Sigmoid colon (tissue), 7 donors: ENCODE results near the gene PHLPP1. TPM values are rescaled to one million over a fixed set of nuclear protein-coding genes. Genes with fewer than 3 reads are reported as not detected.

Source experiments
- DNase-seq: peaks from one replicate; pipeline ENCODE4 v3.0.0-alpha.2; 2019
- H3K27ac ChIP-seq, 4 donors: fragments of 200-600 bp; sonication (generic); one replicate each; pipeline ENCODE4 v1.5.1; 2016 to 2019; ENCODE audit warnings: mild to moderate bottlenecking in 1 of 4
- H3K27me3 ChIP-seq, 3 donors: fragments of 200-600 bp; sonication (generic); one replicate each; pipeline ENCODE4 v1.5.1; 2019; ENCODE audit warnings: mild to moderate bottlenecking in 1 of 3
- H3K36me3 ChIP-seq, 4 donors: fragments of 200-600 bp; sonication (generic); one replicate each; pipeline ENCODE4 v1.5.1; 2016 to 2019
- H3K4me1 ChIP-seq, 4 donors: fragments of 200-600 bp; sonication (generic); one replicate each; pipeline ENCODE4 v1.5.1; 2017 to 2019
- H3K4me3 ChIP-seq, 4 donors: fragments of 200-600 bp; sonication (generic); one replicate each; pipeline ENCODE4 v1.5.1; 2017 to 2019; ENCODE audit warnings: mild to moderate bottlenecking in 2 of 4, moderate library complexity in 1 of 4
- H3K9me3 ChIP-seq, 4 donors: fragments of 200-600 bp in 3 of 4; sonication (generic) in 3 of 4; one replicate each; pipeline versions ENCODE4 v1.5.1 to v1.6.1; 2013 to 2019
- CTCF ChIP-seq, 4 experiments: fragments of 450-650 bp in 3 of 4; fragments of 200-600 bp in 1 of 4; IDR thresholded peaks; one replicate each; pipeline ENCODE4 v1.5.1; 2016 to 2019; ENCODE audit warnings: antibody characterized with exemption in 4 of 4, mild to moderate bottlenecking in 3 of 4, moderate library complexity in 2 of 4
- EP300 ChIP-seq, 4 donors: sonication (generic); formaldehyde crosslinking; IDR thresholded peaks; one replicate each; pipeline ENCODE4 v1.6.1; 2017; ENCODE audit warnings: antibody characterized with exemption in 4 of 4
- POLR2A ChIP-seq, 2 donors: fragments of 450-650 bp; IDR thresholded peaks; one replicate each; pipeline ENCODE4 v1.6.1; 2016; ENCODE audit warnings: antibody characterized with exemption in 2 of 2, mild to moderate bottlenecking in 2 of 2, moderate library complexity in 2 of 2
- POLR2AphosphoS5 ChIP-seq, 4 donors: sonication (generic); formaldehyde crosslinking; IDR thresholded peaks; one replicate each; pipeline ENCODE4 v1.6.1; 2017; ENCODE audit warnings: antibody characterized with exemption in 4 of 4
- WGBS, 2 donors: extraction: QIAGEN DNeasy Blood & Tissue Kit; methylation state at CpG; one replicate each; pipeline ENCODE4 v1.1.7; 2013; 5-methylcytosine and 5-hydroxymethylcytosine counted together
- intact Hi-C: fragments of 100-400 bp; cut with DNase I; formaldehyde crosslinking; loops from one replicate; pipeline ENCODE4 v1.15.1; 2023
- polyA plus RNA-seq, 3 donors: library from polyadenylated mRNA; stranded (reverse); fragments of 200-250 nt; gene quantifications; one replicate each; pipeline ENCODE4 v1.2.3, GENCODE V29; 2013
- total RNA-seq, 4 donors: library from RNA; depleted of rRNA; stranded (reverse); fragments of >200 nt; gene quantifications; one replicate each; pipeline ENCODE4 v1.1.0, GENCODE V29; 2016
- donor health status: healthy with polysubstance abuse.
- donor health status: Bipolar disorder and iron deficiency.
- donor health status: healthy.

PHLPP1 gene
- total and polyA plus RNA-seq, 7 donors = 4.2 to 18.6 (median 7.1) TPM

- 82 to 89% methylated on average over 1 of the region's 1 CpG for WGBS, 2 donors
These were observed 20.0 kb downstream of the PHLPP1 start for GRCh38 chr18:62735387-62735786.

GRCh38 chr18:62736077-62736855 lies 20.9 kb downstream of the PHLPP1 start:
- DNase-seq = no peak
- WGBS, 2 donors = 98% methylated on average over 4 of the region's 4 CpGs
- peaks cover 0 to 46% (median 25%) of the 10 kb centered on the region in 4 donors for H3K4me1 ChIP-seq
- H3K36me3 ChIP-seq = peaks cover 0 to 4% (median 0%) of the 10 kb centered on the region in 4 donors
- TF ChIP-seq EP300 (IDR thresholded peaks at IDR 0.05) = no peak
- no peak for TF ChIP-seq CTCF (IDR thresholded peaks at IDR 0.05)
- TF ChIP-seq POLR2AphosphoS5 (IDR thresholded peaks at IDR 0.05) = no peak
- no peak for TF ChIP-seq POLR2A (IDR thresholded peaks at IDR 0.05)
- no peaks in the 10 kb centered on the region for H3K27me3 ChIP-seq
- H3K4me3 ChIP-seq = no peak overlapping the region
- intact Hi-C loops = no loop called here
- H3K27ac ChIP-seq = no peak overlapping the region
- H3K9me3 ChIP-seq = peaks cover 0 to 5% (median 0%) of the 10 kb centered on the region in 4 donors

More at GRCh38 chr18:62735387-62735786, 20.0 kb downstream of the PHLPP1 start:
- peaks cover 0 to 5% (median 0%) of the 10 kb centered on the region in 4 donors for H3K9me3 ChIP-seq
- TF ChIP-seq POLR2A (IDR thresholded peaks at IDR 0.05) (no peak), EP300 (IDR thresholded peaks at IDR 0.05) (no peak), POLR2AphosphoS5 (IDR thresholded peaks at IDR 0.05) (no peak), CTCF (IDR thresholded peaks at IDR 0.05) (no peak)
- no peak overlapping the region for H3K27ac ChIP-seq
- peaks cover 0 to 37% (median 16%) of the 10 kb centered on the region in 4 donors for H3K4me1 ChIP-seq
- no peak for DNase-seq
- H3K27me3 ChIP-seq = no peaks in the 10 kb centered on the region
- intact Hi-C loops = no loop called here
- H3K36me3 ChIP-seq = peaks cover 0 to 4% (median 0%) of the 10 kb centered on the region in 4 donors
- no peak overlapping the region for H3K4me3 ChIP-seq

GRCh38 chr18:62737241-62737873 lies 22.0 kb downstream of the PHLPP1 start:
- no peak for DNase-seq
- Histone ChIP-seq H3K9me3 (no peaks in the 10 kb centered on the region), H3K4me1 (peaks cover 0 to 52% (median 31%) of the 10 kb centered on the region in 4 donors), H3K27me3 (no peaks in the 10 kb centered on the region), H3K4me3 (no peak overlapping the region), H3K27ac (no peak overlapping the region), H3K36me3 (no peaks in the 10 kb centered on the region)
- no peak for TF ChIP-seq CTCF (IDR thresholded peaks at IDR 0.05)
- no peak for TF ChIP-seq POLR2A (IDR thresholded peaks at IDR 0.05)
- no peak for TF ChIP-seq POLR2AphosphoS5 (IDR thresholded peaks at IDR 0.05)
- no peak for TF ChIP-seq EP300 (IDR thresholded peaks at IDR 0.05)
- 90 to 91% methylated on average over 6 of the region's 6 CpGs for WGBS, 2 donors
- intact Hi-C loops = no loop called here

GRCh38 chr18:62738639-62739038 lies 23.3 kb downstream of the PHLPP1 start:
- WGBS, 2 donors = 95 to 98% methylated on average over 1 of the region's 1 CpG
- TF ChIP-seq EP300 (IDR thresholded peaks at IDR 0.05) (no peak), CTCF (IDR thresholded peaks at IDR 0.05) (no peak), POLR2AphosphoS5 (IDR thresholded peaks at IDR 0.05) (no peak), POLR2A (IDR thresholded peaks at IDR 0.05) (no peak)
- Histone ChIP-seq H3K27me3 (no peaks in the 10 kb centered on the region), H3K36me3 (no peaks in the 10 kb centered on the region), H3K27ac (no peak overlapping the region), H3K4me1 (peaks cover 0 to 50% (median 30%) of the 10 kb centered on the region in 4 donors), H3K4me3 (no peak overlapping the region), H3K9me3 (no peaks in the 10 kb centered on the region)
- no peak for DNase-seq
- intact Hi-C loops = no loop called here
